Fibroblast of skin of right biceps (primary cell): ENCODE results near the gene MXI1.

Source experiments
- DNase-seq: peaks from one replicate; pipeline ENCODE4 v3.0.0-alpha.2; 2013

MXI1 gene

DNA sequence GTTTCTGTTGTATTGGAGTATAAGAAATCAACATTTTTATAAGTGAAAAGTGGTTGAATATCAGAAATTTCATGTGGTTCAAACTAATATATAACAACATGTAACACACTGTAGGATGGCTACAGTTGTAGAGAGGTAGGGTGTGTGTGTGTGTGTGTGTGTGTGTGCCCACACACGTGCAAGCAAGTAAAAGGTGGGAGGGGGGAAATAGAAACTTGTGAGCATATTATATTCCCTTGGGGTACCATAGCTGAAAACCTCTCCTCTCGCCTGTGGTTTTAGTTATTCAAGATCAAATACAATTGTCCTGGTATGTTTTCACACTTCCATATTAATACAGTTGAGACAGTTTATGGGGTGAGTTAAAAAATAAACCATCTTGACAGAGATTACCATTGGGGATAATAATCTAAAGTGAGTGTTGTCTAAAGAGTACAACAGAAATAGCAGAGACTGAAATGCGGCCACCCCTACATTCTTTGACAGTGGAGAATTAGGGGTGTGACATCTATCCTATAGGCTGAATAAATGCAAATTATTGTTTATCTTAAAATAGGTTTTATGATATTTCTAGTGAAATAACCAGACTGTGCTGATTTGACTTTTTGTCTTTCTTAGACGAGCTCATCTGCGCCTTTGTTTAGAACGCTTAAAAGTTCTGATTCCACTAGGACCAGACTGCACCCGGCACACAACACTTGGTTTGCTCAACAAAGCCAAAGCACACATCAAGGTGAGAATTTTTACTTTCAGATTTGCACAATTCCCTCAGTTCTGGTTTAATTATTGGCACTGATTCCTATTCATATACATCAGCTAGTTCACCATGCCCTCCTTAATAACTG, 71.4 kb downstream of the MXI1 start:
- DNase-seq = no peak

DNA sequence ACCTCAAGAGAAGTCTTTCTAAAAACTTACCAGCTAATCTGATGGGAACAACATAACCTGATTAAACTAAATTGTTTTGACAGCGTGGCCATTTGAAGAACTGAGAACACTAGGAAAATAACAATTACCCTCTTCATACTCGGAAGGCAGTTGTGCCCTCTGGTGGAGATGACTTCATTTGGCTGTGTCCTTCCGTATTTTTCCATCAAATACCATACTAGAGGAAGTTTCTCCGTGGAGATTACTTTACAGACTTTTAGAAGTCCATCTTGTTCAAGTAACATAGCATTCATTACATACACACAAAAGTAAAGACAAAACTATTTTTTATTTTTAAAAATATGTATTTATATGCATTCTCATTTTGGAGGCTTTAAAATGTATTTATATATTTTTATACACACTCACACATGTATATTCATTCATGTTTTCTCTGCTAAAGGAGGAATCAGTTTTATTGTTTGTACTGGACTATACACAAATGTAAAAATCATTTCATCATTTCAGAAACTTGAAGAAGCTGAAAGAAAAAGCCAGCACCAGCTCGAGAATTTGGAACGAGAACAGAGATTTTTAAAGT, 72.1 kb downstream of the MXI1 start:
- DNase-seq = peak; percentile 63

DNA sequence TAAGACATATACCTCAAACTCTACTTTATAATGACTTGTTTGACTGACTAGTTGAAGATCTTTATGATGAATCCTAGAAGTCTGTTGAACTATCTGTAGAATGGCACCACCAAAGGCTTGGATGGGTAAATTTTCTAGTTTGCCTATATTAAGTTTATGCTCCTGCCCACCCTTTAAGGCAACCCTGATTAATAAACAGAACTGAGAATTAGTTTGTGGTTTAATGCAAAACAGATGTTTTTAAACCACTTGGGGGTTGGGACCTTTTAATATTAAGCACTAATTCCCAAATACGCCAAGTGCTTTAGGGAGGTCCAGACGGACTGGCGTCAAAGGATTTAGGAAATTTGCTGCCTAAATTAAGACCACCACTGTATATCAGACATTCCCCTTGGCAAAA, 76.9 kb downstream of the MXI1 start:
- DNase-seq = no peak

DNA sequence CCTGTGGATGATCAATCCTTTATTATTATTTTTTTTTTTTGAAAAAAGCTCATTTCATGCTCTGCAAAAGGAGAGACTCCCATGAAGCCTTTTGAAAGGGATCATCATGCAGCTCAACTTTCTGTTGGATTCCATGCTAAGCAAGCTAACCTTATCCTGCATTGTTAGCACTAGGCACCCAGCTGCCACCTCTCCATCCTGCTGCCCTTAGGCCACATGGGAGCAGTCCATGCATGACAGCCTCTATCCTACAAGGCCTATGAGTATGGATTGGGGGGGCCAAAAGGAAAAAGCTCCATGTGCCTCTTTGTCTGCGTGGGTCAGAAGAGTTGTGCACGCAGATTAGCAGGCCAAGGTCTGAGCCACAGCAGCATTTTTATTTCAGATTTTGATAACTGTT, 78.1 kb downstream of the MXI1 start:
- no peak for DNase-seq

DNA sequence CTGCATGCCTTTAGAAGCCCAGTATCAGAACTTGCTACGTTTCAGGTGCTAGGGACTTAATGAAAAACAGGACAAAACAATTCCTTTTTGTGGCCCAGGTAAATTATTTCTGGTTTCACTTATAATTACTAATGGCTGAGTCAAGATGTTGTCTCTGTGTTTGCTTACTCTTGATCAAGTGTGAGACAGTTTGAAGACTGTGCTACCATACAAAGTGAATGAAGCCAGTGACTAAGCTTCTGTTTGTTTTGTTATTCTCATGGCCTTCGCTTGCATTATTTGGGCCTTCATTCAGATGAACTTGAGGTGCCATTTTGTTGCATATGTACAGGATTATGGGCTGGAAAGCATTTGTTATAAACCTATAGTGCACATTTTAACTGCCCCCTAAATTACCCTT, 79.4 kb downstream of the MXI1 start:
- DNase-seq = no peak

DNA sequence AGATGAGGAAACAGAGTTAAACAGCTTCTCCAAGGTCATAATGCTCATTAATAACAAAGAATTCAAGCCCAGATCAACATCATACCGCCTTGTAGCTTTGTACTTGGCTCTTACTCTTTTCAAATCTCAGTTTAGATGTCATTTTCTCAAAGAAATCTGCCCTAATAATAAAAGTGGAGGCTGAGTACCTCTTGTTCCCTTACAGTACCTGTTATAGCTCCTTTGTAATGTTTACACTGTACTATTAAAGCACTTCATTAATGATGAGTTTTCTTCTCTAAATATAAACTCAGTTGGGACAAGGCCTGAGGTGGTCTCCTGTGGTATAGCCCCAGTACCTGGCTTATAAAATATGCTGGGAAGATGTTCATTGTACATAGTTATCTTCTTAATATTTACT, 89.6 kb downstream of the MXI1 start:
- DNase-seq = no peak

DNA sequence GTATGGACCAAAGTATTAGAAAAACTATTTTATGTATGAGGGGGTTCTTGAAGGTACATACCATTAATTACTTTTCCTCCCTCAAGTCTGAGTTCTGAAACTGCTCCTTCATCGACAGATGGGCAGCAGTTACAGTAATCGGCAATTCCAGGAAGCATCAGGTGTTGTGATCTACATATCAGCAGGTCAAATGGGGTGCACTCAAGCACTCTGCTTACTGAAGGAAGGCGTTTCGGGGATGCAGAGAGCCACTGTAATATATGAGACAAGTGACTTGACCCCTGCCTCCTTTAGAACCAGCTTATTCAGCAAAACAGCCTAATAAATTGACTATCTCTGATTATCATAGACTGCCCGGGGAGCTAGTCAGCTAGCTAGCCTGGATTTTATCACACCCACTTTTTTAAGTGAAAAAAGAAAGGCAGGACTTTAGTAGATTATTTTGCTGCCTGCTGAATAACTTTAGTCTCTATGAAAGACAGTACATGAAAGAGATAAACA, 93.1 kb downstream of the MXI1 start:
- DNase-seq = no peak

DNA sequence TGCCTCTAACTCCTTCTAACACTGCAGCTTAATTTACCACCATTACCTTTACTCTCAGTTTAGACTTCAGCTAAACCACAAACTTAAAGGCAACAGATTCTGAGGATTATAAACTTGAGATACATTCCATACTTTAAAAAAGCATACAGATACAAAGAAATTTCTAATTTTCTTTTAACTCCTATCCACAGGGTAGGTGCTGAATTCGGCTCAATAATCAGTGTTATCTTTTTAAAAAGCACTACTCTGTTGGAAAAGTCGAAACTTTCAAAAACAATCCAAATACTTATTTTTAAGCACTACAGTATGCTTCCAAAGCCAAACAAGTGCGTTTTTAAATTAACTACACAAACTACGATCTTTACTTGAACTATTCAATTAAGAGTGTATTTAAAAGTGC, 96.3 kb downstream of the MXI1 start:
- no peak for DNase-seq

DNA sequence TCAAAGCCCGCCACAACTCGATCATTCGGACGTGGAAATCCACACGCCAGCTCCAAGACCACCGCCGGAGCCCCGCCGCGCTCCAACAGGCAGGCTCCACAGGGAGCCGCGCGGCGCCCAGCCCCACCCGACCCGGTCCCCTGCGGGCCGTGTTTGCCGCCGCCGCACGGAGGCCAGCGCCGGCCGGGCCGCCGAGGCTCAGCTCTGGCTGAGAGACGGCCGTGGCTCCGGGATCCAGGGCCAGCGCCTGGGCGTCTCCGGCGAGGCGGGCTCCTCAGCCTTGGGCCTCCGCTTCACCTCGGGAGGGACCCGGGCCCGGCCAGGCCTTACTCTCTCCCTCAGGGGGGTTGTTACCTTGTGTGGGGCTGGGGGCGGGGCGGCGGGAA, 97.0 kb downstream of the MXI1 start:
- DNase-seq = peak; percentile 19

DNA sequence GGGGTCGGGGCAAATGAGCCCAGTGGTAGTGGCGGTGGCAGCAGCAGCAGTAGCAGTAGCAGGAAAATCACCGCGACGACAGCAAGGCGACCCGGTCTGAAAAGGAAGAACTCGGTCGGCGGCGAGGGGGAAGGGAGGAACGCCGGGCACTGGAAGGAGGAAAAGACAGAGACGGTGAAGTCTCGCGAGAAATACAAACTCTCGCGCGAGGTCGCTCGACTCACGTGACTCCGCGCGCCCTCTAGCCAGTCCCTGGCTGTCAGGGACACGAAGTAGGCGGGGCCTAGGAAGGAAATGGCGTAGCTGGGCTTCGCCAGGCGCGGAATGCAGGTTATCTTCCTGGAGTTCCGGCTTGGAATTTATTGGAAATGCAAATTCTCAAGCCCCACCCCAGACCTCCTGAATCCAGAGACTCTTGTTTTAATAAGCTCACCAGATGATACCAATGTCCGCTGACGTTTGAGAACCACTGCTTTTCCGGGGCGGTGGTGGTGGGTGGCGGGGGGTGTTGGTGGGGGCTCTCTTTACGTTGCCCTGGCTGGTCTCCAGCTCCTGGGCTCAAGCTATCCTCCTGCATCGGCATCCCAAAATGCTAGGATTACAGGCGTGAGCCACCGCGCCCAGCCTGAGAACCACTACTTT, 97.5 kb downstream of the MXI1 start, which contains the start of gene SMNDC1:
Gene SMNDC1, minus strand, starts transcription at position 141 of the 642 bp plus-strand sequence. CDS start 1,333 bp downstream, outside the sequence.
- DNase-seq = peak; percentile 98

DNA sequence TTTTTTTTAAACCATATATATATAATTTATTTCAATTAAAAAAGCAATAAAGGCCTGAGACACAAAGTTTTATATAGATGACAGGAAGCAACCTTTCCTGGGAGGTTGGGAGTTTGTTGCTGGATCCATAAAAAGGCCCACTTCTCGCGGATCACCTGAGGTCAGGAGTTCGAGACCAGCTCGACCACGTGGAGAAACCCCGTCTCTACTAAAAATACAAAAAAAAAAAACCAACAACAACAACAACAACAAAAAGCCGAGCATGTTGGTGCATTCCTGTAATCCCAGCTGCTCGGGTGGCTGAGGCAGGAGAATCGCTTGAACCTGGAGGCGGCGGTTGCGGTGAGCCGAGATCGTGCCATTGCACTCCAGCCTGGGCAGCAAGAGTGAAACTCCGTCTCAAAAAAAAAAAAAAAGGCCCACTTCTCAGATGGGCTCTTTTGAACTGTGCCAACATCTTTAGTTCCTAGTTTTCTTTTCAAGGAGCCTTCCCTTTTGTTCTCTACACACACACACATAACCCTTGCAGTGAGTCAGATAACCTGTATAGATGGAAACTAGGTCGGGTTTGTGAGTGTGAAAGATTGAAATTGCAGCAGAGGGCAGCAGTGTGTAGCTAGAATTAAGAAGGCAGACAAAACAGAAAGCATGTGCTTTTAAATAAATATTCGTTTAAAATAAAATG, 98.5 kb downstream of the MXI1 start:
- DNase-seq = peak; percentile 86

DNA sequence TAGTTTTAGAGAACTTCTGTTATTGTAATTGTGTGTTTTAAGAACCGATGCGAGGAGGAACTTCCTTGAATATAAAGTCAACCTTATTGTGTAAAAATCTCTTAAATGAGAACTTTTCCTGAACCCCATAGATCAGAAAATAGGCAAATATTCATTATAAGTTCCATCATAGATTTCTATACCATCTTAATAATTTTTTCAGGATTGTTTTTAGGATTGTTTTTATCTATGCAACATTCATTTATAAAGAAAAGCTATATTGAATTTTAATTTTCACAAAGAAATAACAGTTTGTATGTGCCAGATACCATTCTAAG, 99.0 kb downstream of the MXI1 start:
- no peak for DNase-seq

DNA sequence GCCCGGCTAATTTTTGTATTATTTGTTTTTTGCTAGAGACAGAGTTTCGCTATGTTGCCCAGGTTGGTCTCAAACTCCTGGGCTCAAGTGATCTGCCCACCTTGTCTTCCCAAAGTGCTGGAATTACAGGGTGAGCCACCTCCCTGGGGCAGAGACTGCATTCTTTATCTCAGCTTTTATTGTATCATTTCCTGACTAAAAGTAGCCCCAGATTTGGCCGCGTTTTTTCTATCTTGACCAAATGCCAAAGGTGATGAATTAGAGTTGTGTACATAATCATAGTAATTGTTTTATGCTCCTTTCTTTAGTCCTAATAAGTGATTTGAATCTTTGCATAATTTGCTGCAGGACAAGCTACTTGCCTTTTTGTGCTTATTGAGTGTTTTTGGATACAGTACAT, 100.4 kb downstream of the MXI1 start:
- DNase-seq = no peak

DNA sequence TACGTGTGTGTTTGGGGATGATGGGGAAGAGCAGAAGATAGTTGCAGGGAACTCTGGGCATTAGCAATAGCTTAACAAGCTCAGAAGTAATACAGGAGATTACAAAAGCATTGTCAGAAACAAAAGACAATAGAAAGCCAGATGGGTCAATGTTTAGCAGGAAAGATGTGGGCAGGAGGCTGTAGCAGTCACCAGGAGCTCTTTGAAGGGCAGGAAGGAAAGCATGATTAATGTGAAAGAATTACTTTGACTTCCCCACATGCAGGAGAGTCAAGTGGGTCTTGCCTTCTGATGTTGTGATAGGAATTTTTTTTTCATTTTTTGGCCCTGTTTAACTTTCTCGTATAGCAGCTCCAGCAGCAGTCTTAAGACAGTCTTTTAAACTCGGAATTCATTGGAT, 103.3 kb downstream of the MXI1 start:
- no peak for DNase-seq

DNA sequence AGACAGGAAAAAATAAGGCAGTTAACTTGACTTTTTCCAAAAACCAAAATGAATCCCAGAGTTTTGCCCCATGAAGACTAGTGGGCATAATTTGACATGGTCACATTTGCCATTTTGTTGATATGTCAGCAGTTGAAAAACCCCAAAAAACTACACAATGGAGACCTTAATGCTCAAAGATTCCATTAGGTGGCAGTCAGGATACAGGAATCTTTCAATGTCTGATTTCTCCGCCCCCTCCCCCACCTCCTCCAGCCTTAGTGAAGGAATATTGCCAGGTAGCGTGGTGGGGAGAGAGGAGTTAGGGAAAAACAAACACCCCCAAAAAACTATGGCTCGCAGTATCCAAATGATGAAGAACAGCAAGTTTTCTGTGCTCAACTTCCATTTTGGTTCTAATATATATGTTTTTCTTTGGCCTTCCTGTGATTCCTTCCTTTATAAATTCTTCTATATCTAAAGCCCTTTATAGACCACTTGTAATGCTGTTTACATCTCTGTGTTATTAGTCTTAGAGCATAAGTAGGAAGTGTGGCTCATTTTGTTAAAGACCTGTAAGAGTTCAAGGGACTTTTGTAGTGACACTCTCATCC, 104.0 kb downstream of the MXI1 start:
- peak; percentile 66 for DNase-seq

DNA sequence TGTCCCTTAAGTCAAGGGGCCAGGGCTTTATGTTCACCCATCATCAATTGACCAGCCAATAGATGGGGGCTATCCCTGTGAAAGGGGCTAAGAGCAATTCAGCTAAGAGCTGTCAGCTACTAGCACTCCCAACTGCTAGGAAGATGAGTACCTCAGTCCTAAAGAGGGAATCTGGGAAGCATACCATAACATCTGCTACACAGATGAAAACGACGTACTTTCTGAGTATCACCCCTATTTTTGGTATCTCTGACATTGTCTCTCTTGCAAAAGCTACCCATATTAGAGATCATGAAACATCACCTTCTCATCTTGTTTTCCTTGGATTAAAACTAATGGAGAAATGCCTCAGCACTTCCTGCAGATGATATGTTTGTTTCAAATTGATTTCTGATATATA, 104.8 kb downstream of the MXI1 start:
- DNase-seq = no peak

DNA sequence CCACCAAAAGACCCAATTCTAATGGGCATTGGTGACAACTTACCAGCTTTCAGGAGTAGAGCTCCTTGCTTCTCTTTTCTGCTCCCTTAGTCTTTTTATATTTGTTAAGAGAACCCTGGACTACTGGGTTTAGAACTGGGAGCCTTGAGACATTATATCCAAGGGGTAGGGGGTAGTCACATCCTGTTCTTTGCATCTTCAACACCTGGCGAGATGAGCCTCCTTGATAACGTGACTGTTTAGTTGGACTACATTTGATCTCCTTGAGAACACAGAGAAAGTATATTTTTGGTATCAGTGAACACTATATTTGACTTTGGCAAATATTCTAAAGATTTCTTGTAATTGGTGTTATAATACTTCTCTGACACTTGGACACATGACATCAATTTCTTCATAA, 106.3 kb downstream of the MXI1 start:
- DNase-seq = no peak

DNA sequence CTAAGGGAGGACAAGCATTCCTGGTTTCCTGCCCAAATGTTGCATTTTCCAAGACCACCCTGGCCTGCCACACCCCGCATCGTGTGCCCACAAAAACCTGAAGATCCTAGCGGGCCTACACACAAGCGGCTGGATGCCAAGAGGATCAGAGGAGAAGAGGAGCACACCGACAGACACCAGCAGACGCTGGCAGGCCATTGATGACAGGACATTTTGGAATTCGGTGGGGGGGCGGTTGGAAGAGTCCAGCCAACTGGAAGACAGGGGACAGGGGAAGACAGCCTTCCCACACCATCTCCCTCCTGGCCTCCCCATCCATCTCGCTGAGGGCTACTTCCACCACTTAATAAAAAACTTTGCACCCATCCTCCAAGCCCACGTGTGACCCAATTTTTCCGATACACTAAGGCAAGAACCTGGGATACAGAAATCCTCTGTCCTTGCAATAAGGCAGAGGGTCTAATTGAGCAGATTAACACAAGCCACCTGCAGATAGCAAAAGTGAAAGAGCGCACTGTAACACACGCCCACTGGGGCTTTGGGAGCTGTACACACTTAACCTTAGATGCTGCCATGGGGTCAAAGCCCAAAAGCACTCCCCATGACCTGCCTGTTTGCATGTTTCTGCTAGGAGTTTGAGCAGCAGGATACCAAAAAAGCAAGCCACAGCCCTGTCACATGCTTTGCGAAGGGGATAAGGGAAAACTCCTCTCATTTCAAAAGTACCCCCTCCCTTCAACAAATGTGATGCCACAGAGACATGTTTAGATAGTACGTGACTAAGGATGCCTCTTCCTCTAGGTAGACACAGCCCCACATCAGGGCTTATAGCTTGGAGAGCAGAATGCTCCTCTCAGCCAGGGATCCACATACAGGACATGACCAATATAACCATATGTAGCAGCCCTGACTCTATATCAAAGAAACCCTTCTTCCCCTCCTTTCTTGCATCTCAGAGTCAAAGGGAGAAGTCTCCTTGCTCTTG, 110.8 kb downstream of the MXI1 start:
- DNase-seq = no peak

DNA sequence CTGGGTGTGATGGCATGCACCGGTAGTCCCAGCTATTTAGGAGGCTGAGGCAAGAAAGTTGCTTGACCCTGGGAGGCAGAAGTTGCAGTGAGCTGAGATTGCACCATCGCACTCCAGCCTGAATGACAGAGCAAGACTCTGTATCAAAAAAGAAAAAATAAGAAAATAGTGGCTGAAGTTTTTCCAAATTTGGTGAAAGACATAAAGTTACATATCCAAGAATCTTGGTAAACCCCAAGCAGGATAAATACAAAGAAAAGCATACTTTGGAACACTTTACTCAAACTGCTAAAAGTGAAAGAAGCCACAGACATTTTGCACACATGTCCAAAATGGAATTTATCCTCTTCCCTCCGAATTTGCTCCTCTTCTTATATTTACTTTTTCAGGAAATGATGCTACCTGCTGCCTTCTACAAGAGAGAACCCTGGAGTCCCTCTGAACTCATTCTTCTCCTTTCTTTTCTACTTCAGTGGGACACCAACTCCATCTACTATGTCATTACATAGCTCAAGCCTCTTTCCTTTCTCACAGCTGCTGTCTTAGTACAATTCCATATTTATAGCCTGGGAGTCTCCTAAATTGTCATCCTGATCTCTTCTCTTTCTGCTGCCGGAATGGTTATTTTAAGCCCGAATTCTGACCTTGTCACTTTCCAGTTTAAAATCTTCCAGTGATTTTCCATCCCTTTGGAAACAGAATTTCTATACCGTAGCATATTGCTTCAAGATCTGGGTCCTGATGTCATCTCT, 114.6 kb downstream of the MXI1 start:
- DNase-seq = no peak

DNA sequence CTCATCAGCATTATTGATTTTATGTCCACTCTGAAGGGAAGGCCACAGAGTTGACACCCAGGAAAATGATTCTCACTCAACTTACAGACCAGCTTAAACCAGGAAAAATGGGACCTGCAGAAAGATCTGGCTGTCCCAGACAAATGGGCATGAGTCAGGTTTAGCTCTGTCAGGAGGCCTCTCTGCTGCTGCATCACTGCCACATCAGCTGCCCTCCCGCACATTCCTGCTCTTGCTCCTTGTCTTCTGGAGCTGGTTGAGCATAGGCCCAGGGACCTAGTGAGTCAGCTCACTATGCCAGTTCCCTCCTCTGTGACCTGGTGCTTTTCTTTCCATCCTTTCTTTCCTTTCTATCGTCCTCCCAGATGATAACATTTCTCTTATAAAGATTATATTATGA, 116.1 kb downstream of the MXI1 start:
- peak; percentile 91 for DNase-seq

DNA sequence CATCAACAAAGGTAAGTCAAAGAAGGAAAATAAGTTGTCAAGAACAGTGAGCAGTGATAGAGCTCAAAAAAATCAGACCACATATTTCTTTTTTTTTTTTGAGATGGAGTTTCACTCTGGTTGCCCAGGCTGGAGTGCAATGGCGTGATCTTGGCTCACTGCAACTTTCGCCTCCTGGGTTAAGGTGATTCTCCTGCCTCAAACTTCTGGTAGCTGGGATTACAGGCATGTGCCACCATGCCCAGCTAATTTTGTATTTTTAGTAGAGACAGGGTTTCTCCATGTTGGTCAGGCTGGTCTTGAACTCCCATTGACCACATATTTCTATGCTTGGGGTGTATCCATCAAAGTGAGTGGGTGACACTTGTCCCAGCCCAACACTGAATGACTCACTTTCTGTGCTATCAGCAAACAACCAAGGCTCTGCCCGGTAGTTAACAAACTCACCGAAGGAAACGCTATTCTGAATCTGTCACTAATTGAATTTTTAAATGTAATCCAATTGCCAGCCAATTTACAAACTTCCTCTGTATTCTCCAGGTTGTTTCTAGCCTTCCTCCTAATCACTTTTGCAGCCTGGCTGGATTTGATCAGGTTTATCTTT, 116.9 kb downstream of the MXI1 start:
- no peak for DNase-seq
